Measurements from ENCODE around the gene KRTAP12-3.

DNA sequence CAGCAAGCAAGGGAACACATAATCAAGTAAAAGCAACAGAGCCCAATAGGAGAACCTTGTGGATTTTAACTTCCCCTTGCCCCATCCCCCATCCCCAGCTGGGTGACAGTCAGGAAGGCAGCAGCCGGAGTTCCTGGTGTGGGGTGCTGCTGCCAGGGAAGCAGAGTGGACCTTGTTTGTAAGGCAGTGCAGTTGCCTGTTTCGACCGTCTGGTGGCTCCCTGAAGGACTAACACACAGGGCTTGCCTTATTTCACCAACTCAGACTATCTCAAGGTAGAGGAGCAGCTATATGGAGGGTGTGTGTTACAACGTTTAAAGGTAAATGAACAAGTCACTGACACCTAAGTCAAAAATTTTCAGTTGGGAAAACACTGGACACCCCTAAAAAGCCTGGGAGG is 39.2 kb upstream of the KRTAP12-3 start:
- TF ChIP-seq, protein P1, sequence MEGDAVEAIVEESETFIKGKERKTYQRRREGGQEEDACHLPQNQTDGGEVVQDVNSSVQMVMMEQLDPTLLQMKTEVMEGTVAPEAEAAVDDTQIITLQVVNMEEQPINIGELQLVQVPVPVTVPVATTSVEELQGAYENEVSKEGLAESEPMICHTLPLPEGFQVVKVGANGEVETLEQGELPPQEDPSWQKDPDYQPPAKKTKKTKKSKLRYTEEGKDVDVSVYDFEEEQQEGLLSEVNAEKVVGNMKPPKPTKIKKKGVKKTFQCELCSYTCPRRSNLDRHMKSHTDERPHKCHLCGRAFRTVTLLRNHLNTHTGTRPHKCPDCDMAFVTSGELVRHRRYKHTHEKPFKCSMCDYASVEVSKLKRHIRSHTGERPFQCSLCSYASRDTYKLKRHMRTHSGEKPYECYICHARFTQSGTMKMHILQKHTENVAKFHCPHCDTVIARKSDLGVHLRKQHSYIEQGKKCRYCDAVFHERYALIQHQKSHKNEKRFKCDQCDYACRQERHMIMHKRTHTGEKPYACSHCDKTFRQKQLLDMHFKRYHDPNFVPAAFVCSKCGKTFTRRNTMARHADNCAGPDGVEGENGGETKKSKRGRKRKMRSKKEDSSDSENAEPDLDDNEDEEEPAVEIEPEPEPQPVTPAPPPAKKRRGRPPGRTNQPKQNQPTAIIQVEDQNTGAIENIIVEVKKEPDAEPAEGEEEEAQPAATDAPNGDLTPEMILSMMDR (conservative IDR thresholded peaks at IDR 0.05): no peak; the same call in 1 of the 2 replicates
- no peak for TF ChIP-seq EZH2 (IDR thresholded peaks at IDR 0.05; ENCODE audit: low read depth)

All from PC-9 (cell line).